ENCODE data around the gene AKT1S1.
A peak's percentile ranks its signal among the peaks of the same experiment; 100 is the strongest.

AKT1S1 gene

GRCh38 chr19:49854378-49855263, 22.5 kb downstream of the AKT1S1 start:
- DNase-seq (ENCODE audit: low read depth in 2 of 2), result no peak

GRCh38 chr19:49853852-49854377, 23.2 kb downstream of the AKT1S1 start:
- no peak for DNase-seq (ENCODE audit: low read depth in 2 of 2)

GRCh38 chr19:49852631-49853126, 24.5 kb downstream of the AKT1S1 start:
- no peak for DNase-seq (ENCODE audit: low read depth in 2 of 2)

- DNase-seq (ENCODE audit: low read depth in 2 of 2), result no peak
Observed at GRCh38 chr19:49851456-49852259, 25.5 kb downstream of the AKT1S1 start.

- DNase-seq (ENCODE audit: low read depth in 2 of 2), result peak; percentile 76 to 81
Observed at GRCh38 chr19:49850487-49851342, 26.4 kb downstream of the AKT1S1 start, which contains the start of gene PTOV1. Gene PTOV1 (plus strand): TSS chr19:49851159.

- DNase-seq (ENCODE audit: low read depth in 2 of 2), result no peak
Observed at GRCh38 chr19:49850221-49850486, 27.0 kb downstream of the AKT1S1 start.

GRCh38 chr19:49849433-49850220, 27.5 kb downstream of the AKT1S1 start:
- DNase-seq (ENCODE audit: low read depth in 2 of 2), result no peak

- no peak for DNase-seq (ENCODE audit: low read depth in 2 of 2)
Observed at GRCh38 chr19:49848938-49849337, 28.2 kb downstream of the AKT1S1 start.

- no peak for DNase-seq (ENCODE audit: low read depth in 2 of 2)
Observed at GRCh38 chr19:49847731-49848696, 29.1 kb downstream of the AKT1S1 start.

GRCh38 chr19:49846408-49846807, 30.7 kb downstream of the AKT1S1 start:
- no peak for DNase-seq (ENCODE audit: low read depth in 2 of 2)

- DNase-seq (ENCODE audit: low read depth in 2 of 2), result no peak
Observed at GRCh38 chr19:49845414-49845813, 31.7 kb downstream of the AKT1S1 start.

- DNase-seq (ENCODE audit: low read depth in 2 of 2), result no peak
Observed at GRCh38 chr19:49844138-49845095, 32.7 kb downstream of the AKT1S1 start.

GRCh38 chr19:49843265-49843664, 33.9 kb downstream of the AKT1S1 start:
- no peak for DNase-seq (ENCODE audit: low read depth in 2 of 2)

- DNase-seq (ENCODE audit: low read depth in 2 of 2), result no peak
Observed at GRCh38 chr19:49840736-49841249, 36.4 kb downstream of the AKT1S1 start.

- no peak for DNase-seq (ENCODE audit: low read depth in 2 of 2)
Observed at GRCh38 chr19:49840321-49840720, 36.8 kb downstream of the AKT1S1 start.

- DNase-seq (ENCODE audit: low read depth in 2 of 2), result no peak
Observed at GRCh38 chr19:49839713-49840112, 37.4 kb downstream of the AKT1S1 start.

GRCh38 chr19:49838885-49839588, 38.1 kb downstream of the AKT1S1 start:
- no peak for DNase-seq (ENCODE audit: low read depth in 2 of 2)

- DNase-seq (ENCODE audit: low read depth in 2 of 2), result no peak
Observed at GRCh38 chr19:49837425-49837824, 39.7 kb downstream of the AKT1S1 start.
